WTC11 (cell line): ENCODE results near the gene C12orf56. TPM values are rescaled to one million over a fixed set of nuclear protein-coding genes. Genes with fewer than 3 reads are reported as not detected.

ENCODE experiments used
- ATAC-seq: fragments of 200-7000 bp; cut with Tn5 transposase; 2 replicates; pipeline ENCODE4 v1.10.0; 2021; ENCODE audit warnings: mild to moderate bottlenecking, moderate library complexity
- CTCF ChIA-PET: fragments of 300-600 bp; sonication (Branson Sonifier 250); formaldehyde crosslinking; loops from one replicate; lab custom pipeline; 2021; ENCODE audit warnings: antibody characterized with exemption; lab: Charles Lee
- POLR2A ChIA-PET: fragments of 350-600 bp; sonication (Branson Sonifier 250); formaldehyde crosslinking; loops from one replicate; lab custom pipeline; 2021; ENCODE audit warnings: antibody characterized with exemption; lab: Charles Lee
- DNase-seq: peaks from one replicate; pipeline ENCODE4 v3.0.0; 2021; ENCODE audit warnings: low spot score
- H3K27ac Mint-ChIP-seq: 2 replicates; pipeline ENCODE4 v1.8.0; 2021; ENCODE audit warnings: mixed read lengths
- H3K27me3 Mint-ChIP-seq: 2 replicates; pipeline ENCODE4 v1.8.0; 2021; ENCODE audit warnings: low read depth, mild to moderate bottlenecking, moderate library complexity, mixed read lengths
- H3K36me3 Mint-ChIP-seq: 2 replicates; pipeline ENCODE4 v1.8.0; 2021; ENCODE audit warnings: mixed read lengths
- H3K4me1 Mint-ChIP-seq: 2 replicates; pipeline ENCODE4 v1.8.0; 2022; ENCODE audit warnings: mixed read lengths
- H3K4me3 Mint-ChIP-seq: 2 replicates; pipeline ENCODE4 v1.8.0; 2021; ENCODE audit warnings: mild to moderate bottlenecking, moderate library complexity, mixed read lengths
- H3K9me3 Mint-ChIP-seq: 2 replicates; pipeline ENCODE4 v1.8.0; 2021; ENCODE audit warnings: mixed read lengths
- CBFB ChIP-seq: sonication (generic); formaldehyde crosslinking; IDR thresholded peaks from 2 replicates; pipeline ENCODE4 v1.8.1; 2022; ENCODE audit warnings: mild to moderate bottlenecking, low read depth, missing genetic modification reagents
- CREB1 ChIP-seq: sonication (generic); formaldehyde crosslinking; IDR thresholded peaks from 2 replicates; pipeline ENCODE4 v1.8.0; 2023; ENCODE audit warnings: mild to moderate bottlenecking, missing genetic modification reagents
- EMX1 ChIP-seq: fragments of 250-450 bp; sonication (Bioruptor Pico); IDR thresholded peaks from 2 replicates; pipeline ENCODE4 v1.8.0; 2021; ENCODE audit warnings: mild to moderate bottlenecking
- ETV6 ChIP-seq: sonication (generic); formaldehyde crosslinking; IDR thresholded peaks from 2 replicates; pipeline ENCODE4 v1.8.1; 2022; ENCODE audit warnings: mild to moderate bottlenecking, missing genetic modification reagents
- GABPB1 ChIP-seq: sonication (generic); formaldehyde crosslinking; IDR thresholded peaks from 2 replicates; pipeline ENCODE4 v1.8.1; 2023; ENCODE audit warnings: mild to moderate bottlenecking, missing genetic modification reagents
- JUN ChIP-seq: sonication (generic); formaldehyde crosslinking; IDR thresholded peaks from 2 replicates; pipeline ENCODE4 v1.8.0; 2023; ENCODE audit warnings: mild to moderate bottlenecking, missing genetic modification reagents
- NFATC4 ChIP-seq: fragments of 250-450 bp; sonication (Bioruptor Pico); IDR thresholded peaks from 2 replicates; pipeline ENCODE4 v1.9.0; 2021; ENCODE audit warnings: mild to moderate bottlenecking
- NFYB ChIP-seq: sonication (generic); formaldehyde crosslinking; conservative IDR thresholded peaks from 2 replicates; pipeline ENCODE4 v1.8.0; 2022; ENCODE audit warnings: low read depth, missing genetic modification reagents
- NR2C2 ChIP-seq: sonication (generic); formaldehyde crosslinking; IDR thresholded peaks from 2 replicates; pipeline ENCODE4 v1.8.0; 2022; ENCODE audit warnings: mild to moderate bottlenecking, missing genetic modification reagents
- NR3C1 ChIP-seq: sonication (generic); formaldehyde crosslinking; conservative IDR thresholded peaks from 2 replicates; pipeline ENCODE4 v1.8.1; 2023; ENCODE audit warnings: low read depth, mild to moderate bottlenecking, missing genetic modification reagents
- OVOL2 ChIP-seq: fragments of 250-450 bp; sonication (Bioruptor Pico); IDR thresholded peaks from 2 replicates; pipeline ENCODE4 v1.9.0; 2021; ENCODE audit warnings: mild to moderate bottlenecking, borderline replicate concordance
- TCF7 ChIP-seq: sonication (generic); formaldehyde crosslinking; IDR thresholded peaks from 2 replicates; pipeline ENCODE4 v1.8.0; 2022; ENCODE audit warnings: mild to moderate bottlenecking, low read depth, missing genetic modification reagents, moderate library complexity
- TP53 ChIP-seq: sonication (generic); formaldehyde crosslinking; IDR thresholded peaks from 2 replicates; pipeline ENCODE4 v1.8.1; 2023; ENCODE audit warnings: mild to moderate bottlenecking, missing genetic modification reagents
- ZBTB21 ChIP-seq: sonication (generic); formaldehyde crosslinking; IDR thresholded peaks from 2 replicates; pipeline ENCODE4 v1.8.1; 2023; ENCODE audit warnings: mild to moderate bottlenecking, missing genetic modification reagents, borderline replicate concordance
- ZNF138 ChIP-seq: sonication (generic); formaldehyde crosslinking; conservative IDR thresholded peaks from 2 replicates; pipeline ENCODE4 v1.8.1; 2022; ENCODE audit warnings: mild to moderate bottlenecking, moderate library complexity, missing genetic modification reagents
- ZNF219 ChIP-seq: sonication (generic); formaldehyde crosslinking; IDR thresholded peaks from 2 replicates; pipeline ENCODE4 v1.8.0; 2023; ENCODE audit warnings: missing genetic modification reagents, mild to moderate bottlenecking, borderline replicate concordance
- ZNF232 ChIP-seq: sonication (generic); formaldehyde crosslinking; IDR thresholded peaks from 2 replicates; pipeline ENCODE4 v1.8.0; 2022; ENCODE audit warnings: mild to moderate bottlenecking, missing genetic modification reagents
- ZNF416 ChIP-seq: fragments of 250-450 bp; sonication (Bioruptor Pico); IDR thresholded peaks from 2 replicates; pipeline ENCODE4 v1.9.0; 2021; ENCODE audit warnings: mild to moderate bottlenecking, inconsistent platforms
- ZNF671 ChIP-seq: fragments of 250-450 bp; sonication (Bioruptor Pico); IDR thresholded peaks from 2 replicates; pipeline ENCODE4 v1.8.0; 2021; ENCODE audit warnings: mild to moderate bottlenecking
- total RNA-seq: library from RNA; stranded (reverse); gene quantifications from 3 replicates; pipeline ENCODE4 v1.2.3, GENCODE V29; 2021
- TF ChIP-seq, protein P1 (sequence below): sonication (generic); formaldehyde crosslinking; IDR thresholded peaks from 2 replicates; pipeline ENCODE4 v1.8.0; 2022; ENCODE audit warnings: missing genetic modification reagents
- TF ChIP-seq, protein P2 (sequence below): fragments of 250-450 bp; sonication (Bioruptor Pico); IDR thresholded peaks from 2 replicates; pipeline ENCODE4 v1.8.0; 2021; ENCODE audit warnings: mild to moderate bottlenecking
- TF ChIP-seq, protein P3 (sequence below): sonication (generic); formaldehyde crosslinking; IDR thresholded peaks from 2 replicates; pipeline ENCODE4 v1.8.1; 2022; ENCODE audit warnings: missing genetic modification reagents, borderline replicate concordance
- TF ChIP-seq, protein P4 (sequence below): sonication (generic); formaldehyde crosslinking; IDR thresholded peaks from 2 replicates; pipeline ENCODE4 v1.8.1; 2022; ENCODE audit warnings: mild to moderate bottlenecking, missing genetic modification reagents, moderate library complexity, borderline replicate concordance
- TF ChIP-seq, protein P5 (sequence below): sonication (generic); formaldehyde crosslinking; IDR thresholded peaks from 2 replicates; pipeline ENCODE4 v1.8.1; 2023; ENCODE audit warnings: mild to moderate bottlenecking, missing genetic modification reagents, moderate library complexity
- TF ChIP-seq, protein P6 (sequence below): sonication (generic); formaldehyde crosslinking; IDR thresholded peaks from 2 replicates; pipeline ENCODE4 v1.8.1; 2023; ENCODE audit warnings: mild to moderate bottlenecking, missing genetic modification reagents, borderline replicate concordance

C12orf56 gene
- total RNA-seq, 1 experiment from 2014 or later: 2.5 TPM

DNA sequence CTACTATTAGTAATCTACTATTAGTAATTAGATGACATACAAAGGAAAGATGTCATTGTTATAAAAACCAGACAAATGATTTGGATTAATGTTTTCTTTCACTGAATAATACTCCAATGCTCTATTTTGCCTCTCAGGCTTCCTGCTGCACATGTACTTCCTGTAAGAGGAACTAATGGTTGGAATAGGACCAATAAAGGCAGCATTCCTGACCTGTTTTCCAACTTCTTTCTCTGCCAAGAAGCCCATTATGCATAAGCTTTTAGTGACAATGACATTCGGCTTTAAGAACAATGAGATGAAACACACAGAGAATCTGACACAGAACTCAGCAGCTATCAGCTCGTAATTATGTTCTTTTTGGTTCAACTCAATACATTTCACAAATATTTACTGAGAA is 5.2 kb upstream of the C12orf56 start:
- DNase-seq (no peak), ATAC-seq (no peak)
- H3K27ac Mint-ChIP-seq: no peak overlapping the region
- H3K9me3 Mint-ChIP-seq: no peaks in the 10 kb centered on the region
- no peak overlapping the region for H3K4me3 Mint-ChIP-seq
- TF ChIP-seq NFYB (CRISPR knock-in tag): no peak
- TF ChIP-seq, protein P1, sequence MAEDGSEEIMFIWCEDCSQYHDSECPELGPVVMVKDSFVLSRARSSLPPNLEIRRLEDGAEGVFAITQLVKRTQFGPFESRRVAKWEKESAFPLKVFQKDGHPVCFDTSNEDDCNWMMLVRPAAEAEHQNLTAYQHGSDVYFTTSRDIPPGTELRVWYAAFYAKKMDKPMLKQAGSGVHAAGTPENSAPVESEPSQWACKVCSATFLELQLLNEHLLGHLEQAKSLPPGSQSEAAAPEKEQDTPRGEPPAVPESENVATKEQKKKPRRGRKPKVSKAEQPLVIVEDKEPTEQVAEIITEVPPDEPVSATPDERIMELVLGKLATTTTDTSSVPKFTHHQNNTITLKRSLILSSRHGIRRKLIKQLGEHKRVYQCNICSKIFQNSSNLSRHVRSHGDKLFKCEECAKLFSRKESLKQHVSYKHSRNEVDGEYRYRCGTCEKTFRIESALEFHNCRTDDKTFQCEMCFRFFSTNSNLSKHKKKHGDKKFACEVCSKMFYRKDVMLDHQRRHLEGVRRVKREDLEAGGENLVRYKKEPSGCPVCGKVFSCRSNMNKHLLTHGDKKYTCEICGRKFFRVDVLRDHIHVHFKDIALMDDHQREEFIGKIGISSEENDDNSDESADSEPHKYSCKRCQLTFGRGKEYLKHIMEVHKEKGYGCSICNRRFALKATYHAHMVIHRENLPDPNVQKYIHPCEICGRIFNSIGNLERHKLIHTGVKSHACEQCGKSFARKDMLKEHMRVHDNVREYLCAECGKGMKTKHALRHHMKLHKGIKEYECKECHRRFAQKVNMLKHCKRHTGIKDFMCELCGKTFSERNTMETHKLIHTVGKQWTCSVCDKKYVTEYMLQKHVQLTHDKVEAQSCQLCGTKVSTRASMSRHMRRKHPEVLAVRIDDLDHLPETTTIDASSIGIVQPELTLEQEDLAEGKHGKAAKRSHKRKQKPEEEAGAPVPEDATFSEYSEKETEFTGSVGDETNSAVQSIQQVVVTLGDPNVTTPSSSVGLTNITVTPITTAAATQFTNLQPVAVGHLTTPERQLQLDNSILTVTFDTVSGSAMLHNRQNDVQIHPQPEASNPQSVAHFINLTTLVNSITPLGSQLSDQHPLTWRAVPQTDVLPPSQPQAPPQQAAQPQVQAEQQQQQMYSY (CRISPR knock-in tag): no peak
- TF ChIP-seq NR2C2 (CRISPR knock-in tag): no peak
- TF ChIP-seq, protein P2, sequence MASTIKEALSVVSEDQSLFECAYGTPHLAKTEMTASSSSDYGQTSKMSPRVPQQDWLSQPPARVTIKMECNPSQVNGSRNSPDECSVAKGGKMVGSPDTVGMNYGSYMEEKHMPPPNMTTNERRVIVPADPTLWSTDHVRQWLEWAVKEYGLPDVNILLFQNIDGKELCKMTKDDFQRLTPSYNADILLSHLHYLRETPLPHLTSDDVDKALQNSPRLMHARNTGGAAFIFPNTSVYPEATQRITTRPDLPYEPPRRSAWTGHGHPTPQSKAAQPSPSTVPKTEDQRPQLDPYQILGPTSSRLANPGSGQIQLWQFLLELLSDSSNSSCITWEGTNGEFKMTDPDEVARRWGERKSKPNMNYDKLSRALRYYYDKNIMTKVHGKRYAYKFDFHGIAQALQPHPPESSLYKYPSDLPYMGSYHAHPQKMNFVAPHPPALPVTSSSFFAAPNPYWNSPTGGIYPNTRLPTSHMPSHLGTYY (CRISPR knock-in tag): no peak
- TF ChIP-seq TP53 (CRISPR knock-in tag): no peak
- TF ChIP-seq ZNF671: no peak
- no peak for TF ChIP-seq ZNF219
- no peak for TF ChIP-seq OVOL2 (CRISPR knock-in tag)
- TF ChIP-seq, protein P3, sequence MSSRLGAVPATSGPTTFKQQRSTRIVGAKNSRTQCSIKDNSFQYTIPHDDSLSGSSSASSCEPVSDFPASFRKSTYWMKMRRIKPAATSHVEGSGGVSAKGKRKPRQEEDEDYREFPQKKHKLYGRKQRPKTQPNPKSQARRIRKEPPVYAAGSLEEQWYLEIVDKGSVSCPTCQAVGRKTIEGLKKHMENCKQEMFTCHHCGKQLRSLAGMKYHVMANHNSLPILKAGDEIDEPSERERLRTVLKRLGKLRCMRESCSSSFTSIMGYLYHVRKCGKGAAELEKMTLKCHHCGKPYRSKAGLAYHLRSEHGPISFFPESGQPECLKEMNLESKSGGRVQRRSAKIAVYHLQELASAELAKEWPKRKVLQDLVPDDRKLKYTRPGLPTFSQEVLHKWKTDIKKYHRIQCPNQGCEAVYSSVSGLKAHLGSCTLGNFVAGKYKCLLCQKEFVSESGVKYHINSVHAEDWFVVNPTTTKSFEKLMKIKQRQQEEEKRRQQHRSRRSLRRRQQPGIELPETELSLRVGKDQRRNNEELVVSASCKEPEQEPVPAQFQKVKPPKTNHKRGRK (CRISPR knock-in tag): no peak
- no peak for TF ChIP-seq ZBTB21 (CRISPR knock-in tag)
- TF ChIP-seq ETV6: no peak
- TF ChIP-seq JUN (CRISPR knock-in tag): no peak
- TF ChIP-seq, protein P4, sequence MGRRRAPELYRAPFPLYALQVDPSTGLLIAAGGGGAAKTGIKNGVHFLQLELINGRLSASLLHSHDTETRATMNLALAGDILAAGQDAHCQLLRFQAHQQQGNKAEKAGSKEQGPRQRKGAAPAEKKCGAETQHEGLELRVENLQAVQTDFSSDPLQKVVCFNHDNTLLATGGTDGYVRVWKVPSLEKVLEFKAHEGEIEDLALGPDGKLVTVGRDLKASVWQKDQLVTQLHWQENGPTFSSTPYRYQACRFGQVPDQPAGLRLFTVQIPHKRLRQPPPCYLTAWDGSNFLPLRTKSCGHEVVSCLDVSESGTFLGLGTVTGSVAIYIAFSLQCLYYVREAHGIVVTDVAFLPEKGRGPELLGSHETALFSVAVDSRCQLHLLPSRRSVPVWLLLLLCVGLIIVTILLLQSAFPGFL: no peak
- TF ChIP-seq GABPB1 (CRISPR knock-in tag): no peak
- TF ChIP-seq EMX1 (CRISPR knock-in tag): no peak
- TF ChIP-seq, protein P5, sequence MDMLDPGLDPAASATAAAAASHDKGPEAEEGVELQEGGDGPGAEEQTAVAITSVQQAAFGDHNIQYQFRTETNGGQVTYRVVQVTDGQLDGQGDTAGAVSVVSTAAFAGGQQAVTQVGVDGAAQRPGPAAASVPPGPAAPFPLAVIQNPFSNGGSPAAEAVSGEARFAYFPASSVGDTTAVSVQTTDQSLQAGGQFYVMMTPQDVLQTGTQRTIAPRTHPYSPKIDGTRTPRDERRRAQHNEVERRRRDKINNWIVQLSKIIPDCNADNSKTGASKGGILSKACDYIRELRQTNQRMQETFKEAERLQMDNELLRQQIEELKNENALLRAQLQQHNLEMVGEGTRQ (CRISPR knock-in tag): no peak
- TF ChIP-seq ZNF232 (CRISPR knock-in tag): no peak
- no peak for TF ChIP-seq NR3C1 (CRISPR knock-in tag)
- ChIA-PET POLR2A (interaction anchor here (0.5 kb wide), 1 partner anchor 78 kb away, joined by 3 read pairs; no protein-coding TSS in a partner anchor), CTCF (interaction anchor here (0.6 kb wide), 1 partner anchor 82 kb away, joined by 3 read pairs; no protein-coding TSS in a partner anchor)
- H3K27me3 Mint-ChIP-seq: peaks cover 11% of the 10 kb centered on the region
- H3K36me3 Mint-ChIP-seq: no peaks in the 10 kb centered on the region
- H3K4me1 Mint-ChIP-seq: peaks cover 23% of the 10 kb centered on the region

DNA sequence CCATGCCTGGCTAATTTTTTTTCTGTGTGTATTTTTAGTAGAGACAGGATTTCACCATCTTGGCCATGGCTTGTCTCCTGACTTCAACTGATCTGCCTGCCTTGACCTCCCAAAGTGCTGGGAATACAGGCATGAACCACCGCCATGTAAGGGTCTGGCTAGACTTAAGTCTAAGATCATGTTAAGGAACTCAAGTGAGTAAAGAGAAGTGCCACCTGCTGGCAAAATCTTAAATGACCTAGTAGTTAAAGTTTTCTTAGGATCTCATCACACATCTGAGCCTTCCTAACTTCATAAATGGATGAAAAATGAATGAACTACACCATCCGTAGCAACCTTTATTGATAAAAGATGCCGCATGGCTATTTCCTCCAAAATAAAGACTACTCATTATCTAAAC is 1.7 kb upstream of the C12orf56 start:
- ChIA-PET CTCF (interaction anchor here (1.2 kb wide), 1 partner anchor 118 kb away, joined by 6 read pairs; no protein-coding TSS in a partner anchor), POLR2A (no interaction called here)
- Mint-ChIP-seq H3K9me3 (no peaks in the 10 kb centered on the region), H3K4me3 (peak overlapping the region; percentile 29; the same call in 1 of the 2 replicates), H3K27me3 (peaks cover 22% of the 10 kb centered on the region), H3K27ac (no peak overlapping the region), H3K4me1 (peaks cover 12% of the 10 kb centered on the region), H3K36me3 (no peaks in the 10 kb centered on the region)
- DNase-seq (no peak), ATAC-seq (peak; percentile 32)
- TF ChIP-seq TCF7 (CRISPR knock-in tag) (no peak), CBFB (no peak), ZNF138 (no peak), CREB1 (CRISPR knock-in tag) (no peak), ZNF416 (CRISPR knock-in tag) (no peak), NFATC4 (CRISPR knock-in tag) (no peak), OVOL2 (CRISPR knock-in tag) (no peak)
- TF ChIP-seq, protein P6, sequence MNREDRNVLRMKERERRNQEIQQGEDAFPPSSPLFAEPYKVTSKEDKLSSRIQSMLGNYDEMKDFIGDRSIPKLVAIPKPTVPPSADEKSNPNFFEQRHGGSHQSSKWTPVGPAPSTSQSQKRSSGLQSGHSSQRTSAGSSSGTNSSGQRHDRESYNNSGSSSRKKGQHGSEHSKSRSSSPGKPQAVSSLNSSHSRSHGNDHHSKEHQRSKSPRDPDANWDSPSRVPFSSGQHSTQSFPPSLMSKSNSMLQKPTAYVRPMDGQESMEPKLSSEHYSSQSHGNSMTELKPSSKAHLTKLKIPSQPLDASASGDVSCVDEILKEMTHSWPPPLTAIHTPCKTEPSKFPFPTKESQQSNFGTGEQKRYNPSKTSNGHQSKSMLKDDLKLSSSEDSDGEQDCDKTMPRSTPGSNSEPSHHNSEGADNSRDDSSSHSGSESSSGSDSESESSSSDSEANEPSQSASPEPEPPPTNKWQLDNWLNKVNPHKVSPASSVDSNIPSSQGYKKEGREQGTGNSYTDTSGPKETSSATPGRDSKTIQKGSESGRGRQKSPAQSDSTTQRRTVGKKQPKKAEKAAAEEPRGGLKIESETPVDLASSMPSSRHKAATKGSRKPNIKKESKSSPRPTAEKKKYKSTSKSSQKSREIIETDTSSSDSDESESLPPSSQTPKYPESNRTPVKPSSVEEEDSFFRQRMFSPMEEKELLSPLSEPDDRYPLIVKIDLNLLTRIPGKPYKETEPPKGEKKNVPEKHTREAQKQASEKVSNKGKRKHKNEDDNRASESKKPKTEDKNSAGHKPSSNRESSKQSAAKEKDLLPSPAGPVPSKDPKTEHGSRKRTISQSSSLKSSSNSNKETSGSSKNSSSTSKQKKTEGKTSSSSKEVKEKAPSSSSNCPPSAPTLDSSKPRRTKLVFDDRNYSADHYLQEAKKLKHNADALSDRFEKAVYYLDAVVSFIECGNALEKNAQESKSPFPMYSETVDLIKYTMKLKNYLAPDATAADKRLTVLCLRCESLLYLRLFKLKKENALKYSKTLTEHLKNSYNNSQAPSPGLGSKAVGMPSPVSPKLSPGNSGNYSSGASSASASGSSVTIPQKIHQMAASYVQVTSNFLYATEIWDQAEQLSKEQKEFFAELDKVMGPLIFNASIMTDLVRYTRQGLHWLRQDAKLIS (CRISPR knock-in tag): no peak
